KMS-11 (cell line): ENCODE measurements around the gene OR51E1.

ENCODE experiments used
- H2AFZ ChIP-seq: fragments of 200-600 bp; sonication (generic); 2 replicates; pipeline ENCODE4 v1.6.1; 2016; ENCODE audit warnings: antibody characterized with exemption, mixed run types, low read depth
- H3K27ac ChIP-seq: fragments of 200-600 bp; sonication (generic); 2 replicates; pipeline ENCODE4 v1.6.1; 2016; ENCODE audit warnings: mild to moderate bottlenecking, mixed run types
- H3K27me3 ChIP-seq: fragments of 200-600 bp; sonication (generic); 2 replicates; pipeline ENCODE4 v1.6.1; 2017; ENCODE audit warnings: mild to moderate bottlenecking, low read depth, mixed run types, moderate library complexity; ENCODE audit not compliant: insufficient read depth
- H3K36me3 ChIP-seq: fragments of 200-600 bp; sonication (generic); 2 replicates; pipeline ENCODE4 v1.6.1; 2017; ENCODE audit warnings: mild to moderate bottlenecking, mixed run types; ENCODE audit not compliant: insufficient read depth
- H3K4me1 ChIP-seq: fragments of 200-600 bp; sonication (generic); 2 replicates; pipeline ENCODE4 v1.6.1; 2016; ENCODE audit warnings: mild to moderate bottlenecking, low read depth, mixed run types; ENCODE audit not compliant: poor library complexity, severe bottlenecking
- H3K4me2 ChIP-seq: fragments of 200-600 bp; sonication (generic); 2 replicates; pipeline ENCODE4 v1.7.0; 2016; ENCODE audit warnings: mild to moderate bottlenecking, mixed run types
- H3K4me3 ChIP-seq: fragments of 200-600 bp; sonication (generic); IDR thresholded peaks from 2 replicates; pipeline ENCODE4 v1.6.1; 2017; ENCODE audit warnings: low read depth, low read length, mixed read lengths; ENCODE audit not compliant: insufficient read depth
- H3K79me2 ChIP-seq: fragments of 200-600 bp; sonication (generic); 2 replicates; pipeline ENCODE4 v1.6.1; 2016; ENCODE audit warnings: low read depth, mixed run types; ENCODE audit not compliant: insufficient read depth
- H3K9ac ChIP-seq: fragments of 200-600 bp; sonication (generic); 2 replicates; pipeline ENCODE4 v1.6.1; 2016; ENCODE audit warnings: mild to moderate bottlenecking, mixed run types
- H4K20me1 ChIP-seq: fragments of 200-600 bp; sonication (generic); 2 replicates; pipeline ENCODE4 v1.6.1; 2016; ENCODE audit warnings: mild to moderate bottlenecking, mixed run types; ENCODE audit not compliant: insufficient read depth
- TF ChIP-seq, protein P1 (sequence below): fragments of 200-600 bp; sonication (generic); conservative IDR thresholded peaks from 2 replicates; pipeline ENCODE4 v1.6.1; 2017; ENCODE audit warnings: low read depth, mild to moderate bottlenecking, antibody characterized with exemption, low read length, moderate library complexity, mixed read lengths

The OR51E1 gene

DNA sequence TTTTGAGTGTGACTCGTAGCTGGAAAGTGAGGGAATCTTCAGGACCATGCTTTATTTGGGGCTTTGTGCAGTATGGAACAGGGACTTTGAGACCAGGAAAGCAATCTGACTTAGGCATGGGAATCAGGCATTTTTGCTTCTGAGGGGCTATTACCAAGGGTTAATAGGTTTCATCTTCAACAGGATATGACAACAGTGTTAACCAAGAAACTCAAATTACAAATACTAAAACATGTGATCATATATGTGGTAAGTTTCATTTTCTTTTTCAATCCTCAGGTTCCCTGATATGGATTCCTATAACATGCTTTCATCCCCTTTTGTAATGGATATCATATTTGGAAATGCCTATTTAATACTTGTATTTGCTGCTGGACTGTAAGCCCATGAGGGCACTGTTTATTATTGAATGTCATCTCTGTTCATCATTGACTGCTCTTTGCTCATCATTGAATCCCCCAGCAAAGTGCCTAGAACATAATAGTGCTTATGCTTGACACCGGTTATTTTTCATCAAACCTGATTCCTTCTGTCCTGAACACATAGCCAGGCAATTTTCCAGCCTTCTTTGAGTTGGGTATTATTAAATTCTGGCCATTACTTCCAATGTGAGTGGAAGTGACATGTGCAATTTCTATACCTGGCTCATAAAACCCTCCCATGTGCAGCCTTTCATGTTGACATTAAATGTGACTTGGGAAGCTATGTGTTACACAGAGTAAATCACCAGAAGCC, 11.0 kb downstream of the OR51E1 start:
- Histone ChIP-seq H3K4me1 (no peaks in the 10 kb centered on the region), H2AFZ (no peak overlapping the region), H3K79me2 (no peaks in the 10 kb centered on the region), H4K20me1 (no peaks in the 10 kb centered on the region), H3K4me3 (no peak overlapping the region), H3K4me2 (no peak overlapping the region), H3K27me3 (no peaks in the 10 kb centered on the region), H3K27ac (no peak overlapping the region), H3K36me3 (no peaks in the 10 kb centered on the region), H3K9ac (no peak overlapping the region)
- TF ChIP-seq, protein P1, sequence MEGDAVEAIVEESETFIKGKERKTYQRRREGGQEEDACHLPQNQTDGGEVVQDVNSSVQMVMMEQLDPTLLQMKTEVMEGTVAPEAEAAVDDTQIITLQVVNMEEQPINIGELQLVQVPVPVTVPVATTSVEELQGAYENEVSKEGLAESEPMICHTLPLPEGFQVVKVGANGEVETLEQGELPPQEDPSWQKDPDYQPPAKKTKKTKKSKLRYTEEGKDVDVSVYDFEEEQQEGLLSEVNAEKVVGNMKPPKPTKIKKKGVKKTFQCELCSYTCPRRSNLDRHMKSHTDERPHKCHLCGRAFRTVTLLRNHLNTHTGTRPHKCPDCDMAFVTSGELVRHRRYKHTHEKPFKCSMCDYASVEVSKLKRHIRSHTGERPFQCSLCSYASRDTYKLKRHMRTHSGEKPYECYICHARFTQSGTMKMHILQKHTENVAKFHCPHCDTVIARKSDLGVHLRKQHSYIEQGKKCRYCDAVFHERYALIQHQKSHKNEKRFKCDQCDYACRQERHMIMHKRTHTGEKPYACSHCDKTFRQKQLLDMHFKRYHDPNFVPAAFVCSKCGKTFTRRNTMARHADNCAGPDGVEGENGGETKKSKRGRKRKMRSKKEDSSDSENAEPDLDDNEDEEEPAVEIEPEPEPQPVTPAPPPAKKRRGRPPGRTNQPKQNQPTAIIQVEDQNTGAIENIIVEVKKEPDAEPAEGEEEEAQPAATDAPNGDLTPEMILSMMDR, result no peak

GRCh38 chr11:4658629-4659445, 15.1 kb downstream of the OR51E1 start:
- TF ChIP-seq, protein P1, result no peak
- Histone ChIP-seq H3K27me3 (no peaks in the 10 kb centered on the region), H3K4me3 (no peak overlapping the region), H2AFZ (no peak overlapping the region), H4K20me1 (no peaks in the 10 kb centered on the region), H3K9ac (no peak overlapping the region), H3K36me3 (no peaks in the 10 kb centered on the region), H3K4me1 (no peaks in the 10 kb centered on the region), H3K4me2 (no peak overlapping the region), H3K79me2 (no peaks in the 10 kb centered on the region), H3K27ac (no peak overlapping the region)

DNA sequence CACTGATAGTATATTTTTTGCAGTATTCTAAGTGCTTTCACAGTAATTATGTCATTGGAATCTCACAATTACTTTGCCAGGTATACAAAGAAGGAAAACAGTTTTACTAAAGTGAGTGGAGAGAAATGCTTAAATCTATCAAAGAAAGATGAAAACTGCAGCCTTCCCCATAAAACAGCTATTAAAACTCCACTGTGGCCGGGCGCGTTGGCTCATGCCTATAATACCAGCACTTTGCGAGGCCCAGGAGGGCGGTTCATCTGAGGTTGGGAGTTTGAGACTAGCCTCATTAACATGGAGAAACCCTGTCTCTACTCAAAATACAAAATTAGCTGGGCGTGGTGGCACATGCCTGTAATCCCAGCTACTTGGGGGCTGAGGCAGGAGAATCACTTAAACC, 19.1 kb downstream of the OR51E1 start:
- Histone ChIP-seq H3K4me3 (no peak overlapping the region), H4K20me1 (no peaks in the 10 kb centered on the region), H3K4me2 (no peak overlapping the region), H2AFZ (no peak overlapping the region), H3K4me1 (no peaks in the 10 kb centered on the region), H3K79me2 (no peaks in the 10 kb centered on the region), H3K27ac (no peak overlapping the region), H3K27me3 (no peaks in the 10 kb centered on the region), H3K9ac (no peak overlapping the region), H3K36me3 (no peaks in the 10 kb centered on the region)
- TF ChIP-seq, protein P1, result no peak

DNA sequence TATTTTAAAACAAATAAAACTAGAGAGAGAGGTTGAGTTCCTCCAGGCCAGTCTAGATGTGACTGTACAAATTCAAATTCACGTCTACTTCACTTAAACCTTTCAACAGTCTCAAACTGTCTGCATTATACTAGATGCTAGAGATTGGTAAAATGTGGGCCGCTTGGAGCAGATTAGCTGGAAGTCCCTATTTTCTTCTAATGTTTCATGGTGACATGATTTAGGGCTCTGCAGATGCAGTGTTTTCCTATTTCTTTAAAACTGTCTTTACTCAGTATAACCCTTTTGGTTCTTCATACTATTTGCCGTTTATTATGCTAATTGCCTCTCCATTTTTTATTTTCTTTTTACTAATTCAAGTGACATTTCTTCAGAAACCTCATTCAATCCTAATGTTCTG, 20.4 kb downstream of the OR51E1 start:
- TF ChIP-seq, protein P1, result no peak
- Histone ChIP-seq H3K27ac (no peak overlapping the region), H3K4me1 (no peaks in the 10 kb centered on the region), H3K27me3 (no peaks in the 10 kb centered on the region), H4K20me1 (no peaks in the 10 kb centered on the region), H3K4me3 (no peak overlapping the region), H3K36me3 (no peaks in the 10 kb centered on the region), H3K4me2 (no peak overlapping the region), H3K79me2 (no peaks in the 10 kb centered on the region), H3K9ac (no peak overlapping the region), H2AFZ (no peak overlapping the region)
